ENCODE measurements around the gene INSM1.

INSM1 gene

GRCh38 chr20:20393207-20394120 lies 25.6 kb downstream of the INSM1 start:
- no peak for DNase-seq (ENCODE audit: low read depth in 2 of 2)

- no peak for DNase-seq (ENCODE audit: low read depth in 2 of 2)
These were observed 27.2 kb downstream of the INSM1 start for GRCh38 chr20:20395087-20395486.

- no peak for DNase-seq (ENCODE audit: low read depth in 2 of 2)
These were observed 28.1 kb downstream of the INSM1 start for GRCh38 chr20:20395903-20396568.

GRCh38 chr20:20396794-20397193 lies 28.9 kb downstream of the INSM1 start:
- no peak for DNase-seq (ENCODE audit: low read depth in 2 of 2)

GRCh38 chr20:20398123-20398522 lies 30.2 kb downstream of the INSM1 start:
- DNase-seq (ENCODE audit: low read depth in 2 of 2) = no peak

- DNase-seq (ENCODE audit: low read depth in 2 of 2) = no peak
These were observed 31.9 kb downstream of the INSM1 start for GRCh38 chr20:20399531-20400500.

GRCh38 chr20:20401991-20402390 lies 34.1 kb downstream of the INSM1 start:
- DNase-seq (ENCODE audit: low read depth in 2 of 2) = no peak

- no peak for DNase-seq (ENCODE audit: low read depth in 2 of 2)
These were observed 36.7 kb downstream of the INSM1 start for GRCh38 chr20:20404633-20405032.

- no peak for DNase-seq (ENCODE audit: low read depth in 2 of 2)
These were observed 37.7 kb downstream of the INSM1 start for GRCh38 chr20:20405623-20406022.

GRCh38 chr20:20406306-20406705 lies 38.4 kb downstream of the INSM1 start:
- no peak for DNase-seq (ENCODE audit: low read depth in 2 of 2)

- DNase-seq (ENCODE audit: low read depth in 2 of 2) = no peak
These were observed 40.2 kb downstream of the INSM1 start for GRCh38 chr20:20407891-20408805.

GRCh38 chr20:20409331-20409730 lies 41.4 kb downstream of the INSM1 start:
- DNase-seq (ENCODE audit: low read depth in 2 of 2) = no peak

- no peak for DNase-seq (ENCODE audit: low read depth in 2 of 2)
These were observed 42.8 kb downstream of the INSM1 start for GRCh38 chr20:20410678-20411077.

GRCh38 chr20:20411402-20411801 lies 43.5 kb downstream of the INSM1 start:
- DNase-seq (ENCODE audit: low read depth in 2 of 2) = no peak

- no peak for DNase-seq (ENCODE audit: low read depth in 2 of 2)
These were observed 43.9 kb downstream of the INSM1 start for GRCh38 chr20:20411836-20412235.

- DNase-seq (ENCODE audit: low read depth in 2 of 2) = no peak
These were observed 44.8 kb downstream of the INSM1 start for GRCh38 chr20:20412750-20413149.

- DNase-seq (ENCODE audit: low read depth in 2 of 2) = no peak
These were observed 45.9 kb downstream of the INSM1 start for GRCh38 chr20:20413810-20414281.

GRCh38 chr20:20414640-20415220 lies 46.8 kb downstream of the INSM1 start:
- no peak for DNase-seq (ENCODE audit: low read depth in 2 of 2)

GRCh38 chr20:20415321-20415720 lies 47.4 kb downstream of the INSM1 start:
- no peak for DNase-seq (ENCODE audit: low read depth in 2 of 2)
